ENCODE data around the gene MAP3K9.

The MAP3K9 gene

DNA sequence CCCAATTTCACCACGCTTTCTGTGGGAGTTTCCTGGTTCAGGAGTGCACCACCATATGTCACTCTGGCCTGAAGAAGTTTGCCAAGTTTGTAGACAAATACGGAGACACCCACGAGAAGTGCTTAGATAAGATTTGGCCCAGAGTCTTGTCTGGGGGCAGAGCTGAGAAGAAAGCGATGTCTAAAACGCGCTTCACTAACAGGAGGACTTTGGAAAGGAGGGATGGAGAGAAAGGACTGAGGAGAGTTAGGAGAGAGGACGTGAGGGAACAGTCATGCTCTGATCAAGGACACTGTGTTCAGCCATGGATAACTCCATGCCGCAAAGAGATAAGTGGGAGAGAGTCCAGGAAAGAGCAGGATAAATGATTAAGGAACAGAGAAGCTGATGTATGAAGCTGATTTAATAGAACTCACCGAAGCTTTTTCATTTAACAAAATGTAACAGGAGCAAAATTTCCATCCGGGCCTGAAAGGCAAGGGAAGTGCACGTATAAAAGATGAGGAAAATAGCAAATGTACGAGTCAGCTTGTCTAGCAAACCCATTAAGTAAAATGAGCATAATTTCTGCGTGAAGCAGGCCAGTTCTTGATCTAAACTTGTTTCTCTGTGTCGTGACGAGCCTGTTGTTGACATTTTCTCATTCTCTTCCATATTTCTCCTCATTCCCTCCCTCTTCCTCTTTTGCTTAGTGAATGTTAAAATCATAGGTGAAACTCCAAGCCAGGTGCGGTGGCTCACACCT, 23.4 kb upstream of the MAP3K9 start:
- TF ChIP-seq, protein P1, sequence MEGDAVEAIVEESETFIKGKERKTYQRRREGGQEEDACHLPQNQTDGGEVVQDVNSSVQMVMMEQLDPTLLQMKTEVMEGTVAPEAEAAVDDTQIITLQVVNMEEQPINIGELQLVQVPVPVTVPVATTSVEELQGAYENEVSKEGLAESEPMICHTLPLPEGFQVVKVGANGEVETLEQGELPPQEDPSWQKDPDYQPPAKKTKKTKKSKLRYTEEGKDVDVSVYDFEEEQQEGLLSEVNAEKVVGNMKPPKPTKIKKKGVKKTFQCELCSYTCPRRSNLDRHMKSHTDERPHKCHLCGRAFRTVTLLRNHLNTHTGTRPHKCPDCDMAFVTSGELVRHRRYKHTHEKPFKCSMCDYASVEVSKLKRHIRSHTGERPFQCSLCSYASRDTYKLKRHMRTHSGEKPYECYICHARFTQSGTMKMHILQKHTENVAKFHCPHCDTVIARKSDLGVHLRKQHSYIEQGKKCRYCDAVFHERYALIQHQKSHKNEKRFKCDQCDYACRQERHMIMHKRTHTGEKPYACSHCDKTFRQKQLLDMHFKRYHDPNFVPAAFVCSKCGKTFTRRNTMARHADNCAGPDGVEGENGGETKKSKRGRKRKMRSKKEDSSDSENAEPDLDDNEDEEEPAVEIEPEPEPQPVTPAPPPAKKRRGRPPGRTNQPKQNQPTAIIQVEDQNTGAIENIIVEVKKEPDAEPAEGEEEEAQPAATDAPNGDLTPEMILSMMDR (IDR thresholded peaks at IDR 0.05; ENCODE audit: low read depth, low read length, missing control alignments) = no peak
- H3K4me3 ChIP-seq (ENCODE audit: low read depth, low read length) = no peak overlapping the region
- no peak for DNase-seq (ENCODE audit: low read depth)
- in situ Hi-C loops (cut with HindIII; ENCODE audit: low sequenced_read_pairs) = no loop called here

DNA sequence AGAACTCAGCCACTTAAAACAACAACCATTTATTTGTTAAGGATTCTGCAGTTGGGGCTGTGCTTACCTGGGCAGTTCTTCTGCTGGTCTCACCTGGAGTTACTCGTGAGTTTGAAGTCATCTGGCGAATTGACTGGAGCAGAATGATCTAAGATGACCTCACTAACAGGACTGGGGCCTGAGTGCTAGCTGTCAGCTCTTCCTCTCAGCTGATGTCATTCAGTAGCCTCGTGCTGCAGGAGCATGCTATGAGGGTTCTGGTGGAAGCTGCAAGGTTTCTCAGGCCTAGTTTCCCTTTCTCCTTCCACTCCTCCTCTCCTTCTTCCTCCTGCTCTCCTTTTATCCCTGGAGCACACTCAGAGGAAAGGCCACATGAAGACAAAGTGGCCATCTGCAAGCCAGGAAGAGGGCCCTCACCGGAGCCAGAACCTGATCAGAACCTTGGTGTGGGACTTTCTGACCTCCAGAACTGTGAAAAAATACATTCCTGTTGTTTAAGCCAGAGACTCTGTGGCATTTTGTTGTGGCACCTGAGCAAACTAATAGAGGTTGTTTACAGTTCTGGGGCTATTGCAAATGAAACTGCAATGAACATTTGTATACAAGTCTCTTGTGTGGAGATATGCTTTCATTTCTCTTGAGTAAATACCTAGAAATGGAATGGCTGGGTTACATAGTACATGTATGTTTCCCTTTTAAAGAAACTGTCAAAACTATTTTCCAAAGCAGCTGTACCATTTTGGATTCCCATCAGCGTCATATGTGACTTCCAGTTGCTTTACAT, 21.9 kb upstream of the MAP3K9 start:
- in situ Hi-C loops (cut with HindIII; ENCODE audit: low sequenced_read_pairs) = no loop called here
- TF ChIP-seq, protein P1 (IDR thresholded peaks at IDR 0.05; ENCODE audit: low read depth, low read length, missing control alignments) = no peak
- no peak for DNase-seq (ENCODE audit: low read depth)
- H3K4me3 ChIP-seq (ENCODE audit: low read depth, low read length) = no peak overlapping the region

DNA sequence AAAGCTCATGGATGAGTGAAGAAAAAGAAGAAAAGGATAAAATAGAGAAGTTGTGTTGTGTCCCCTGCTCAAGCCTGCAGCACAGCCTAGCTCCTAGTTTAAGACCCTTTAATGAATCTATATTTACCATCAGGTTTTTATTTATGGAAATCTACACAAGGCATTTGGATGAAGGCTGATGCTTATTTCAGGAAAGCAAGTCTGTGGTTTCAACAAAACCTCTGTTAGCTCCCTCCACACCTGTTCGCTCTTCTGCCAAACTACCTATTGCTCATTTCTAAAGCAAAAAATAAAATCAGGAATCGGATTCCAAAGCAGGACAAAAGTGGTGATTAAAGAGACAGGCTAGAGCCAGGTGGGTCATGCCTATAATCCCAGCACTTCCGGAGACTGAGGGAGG, 18.9 kb upstream of the MAP3K9 start:
- in situ Hi-C loops (cut with HindIII; ENCODE audit: low sequenced_read_pairs) = no loop called here
- TF ChIP-seq, protein P1 (IDR thresholded peaks at IDR 0.05; ENCODE audit: low read depth, low read length, missing control alignments) = no peak
- H3K4me3 ChIP-seq (ENCODE audit: low read depth, low read length) = no peak overlapping the region
- DNase-seq (ENCODE audit: low read depth) = no peak

DNA sequence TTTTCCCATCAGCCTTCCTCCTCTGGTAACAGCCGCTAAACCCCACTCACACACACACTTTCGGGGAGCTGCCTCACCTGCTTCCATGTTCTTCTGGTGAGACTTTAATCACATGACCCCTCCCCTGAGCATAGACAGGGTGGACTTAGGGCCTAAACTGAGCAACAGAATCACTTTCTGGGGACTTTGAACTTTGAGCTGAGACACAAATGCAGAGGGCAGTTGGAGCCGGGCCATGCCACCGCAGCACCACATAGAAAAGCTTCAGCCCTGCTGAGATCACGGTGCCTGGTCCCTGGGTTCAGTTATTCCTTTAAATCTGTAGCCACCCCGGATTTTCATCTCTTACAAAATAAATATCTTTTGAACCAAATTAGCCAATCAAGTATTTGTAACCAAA, 18.4 kb upstream of the MAP3K9 start:
- no peak overlapping the region for H3K4me3 ChIP-seq (ENCODE audit: low read depth, low read length)
- DNase-seq (ENCODE audit: low read depth) = no peak
- TF ChIP-seq, protein P1 (IDR thresholded peaks at IDR 0.05; ENCODE audit: low read depth, low read length, missing control alignments) = no peak
- in situ Hi-C loops (cut with HindIII; ENCODE audit: low sequenced_read_pairs) = no loop called here

DNA sequence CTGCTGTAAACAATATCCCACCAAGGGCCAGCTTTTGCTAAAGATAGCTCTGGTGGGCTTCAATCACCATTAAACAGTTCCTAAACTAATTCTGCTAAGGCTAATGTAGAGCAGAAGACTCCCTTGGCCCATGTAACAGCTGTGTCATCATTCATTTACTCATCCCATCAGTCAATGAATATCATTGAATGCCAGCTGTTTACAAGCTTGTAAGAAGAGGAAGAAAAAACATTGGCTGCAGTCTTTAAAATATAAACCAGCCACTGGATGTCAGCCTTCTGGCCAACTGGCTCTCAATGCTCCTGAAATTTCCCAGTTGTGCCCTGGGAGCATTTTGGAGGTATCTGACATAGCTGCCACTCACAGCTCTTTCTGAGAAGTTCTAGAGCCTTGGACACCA, 18.0 kb upstream of the MAP3K9 start:
- TF ChIP-seq, protein P1 (IDR thresholded peaks at IDR 0.05; ENCODE audit: low read depth, low read length, missing control alignments) = no peak
- no peak for DNase-seq (ENCODE audit: low read depth)
- no peak overlapping the region for H3K4me3 ChIP-seq (ENCODE audit: low read depth, low read length)
- in situ Hi-C loops (cut with HindIII; ENCODE audit: low sequenced_read_pairs) = no loop called here

DNA sequence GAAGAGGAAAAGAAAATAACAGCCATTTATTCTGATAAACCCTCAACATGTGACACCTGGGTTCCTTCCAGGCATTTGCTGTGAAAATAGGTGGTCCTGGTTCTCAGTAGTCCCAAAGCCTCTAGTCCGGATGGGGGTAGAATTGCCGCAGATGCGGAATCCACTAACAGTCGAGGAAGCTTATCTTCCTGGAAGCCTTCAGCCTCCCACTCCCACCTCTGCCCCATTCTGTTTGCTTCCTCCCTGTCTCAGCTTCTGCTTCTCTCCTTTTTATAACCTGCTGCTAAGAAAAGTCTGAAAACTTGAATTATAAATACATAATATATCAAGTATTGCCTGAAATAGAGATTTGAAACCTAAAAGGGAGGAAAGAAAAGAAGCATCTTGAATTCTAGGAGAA, 14.0 kb upstream of the MAP3K9 start:
- in situ Hi-C loops (cut with HindIII; ENCODE audit: low sequenced_read_pairs) = no loop called here
- TF ChIP-seq, protein P1 (IDR thresholded peaks at IDR 0.05; ENCODE audit: low read depth, low read length, missing control alignments) = no peak
- DNase-seq (ENCODE audit: low read depth) = no peak
- no peak overlapping the region for H3K4me3 ChIP-seq (ENCODE audit: low read depth, low read length)

All from astrocyte of the cerebellum (primary cell).